ENCODE measurements around the gene C6orf163. TPM values are rescaled to one million over a fixed set of nuclear protein-coding genes. Genes with fewer than 3 reads are reported as not detected.

The C6orf163 gene
- total RNA-seq, 1 experiment from 2014 or later = 1.2 TPM

- Histone ChIP-seq H2BK20ac (ENCODE audit: low read depth, low read length, poor library complexity, severe bottlenecking) (no peak overlapping the region), H3K23ac (ENCODE audit: insufficient read length, low read depth, low read length) (no peak overlapping the region), H3K79me2 (ENCODE audit: insufficient read depth, low read length) (no peaks in the 10 kb centered on the region), H3T11ph (ENCODE audit: low read length) (no peak overlapping the region), H4K8ac (replicated peaks; ENCODE audit: insufficient read length, low read depth, low read length) (no peak overlapping the region), H2AFZ (ENCODE audit: low read length) (no peak overlapping the region), H3K79me1 (ENCODE audit: insufficient read depth, low read depth, low read length, poor library complexity, severe bottlenecking) (no peaks in the 10 kb centered on the region), H2BK15ac (ENCODE audit: low read depth, low read length) (no peak overlapping the region), H2BK12ac (ENCODE audit: insufficient read length, low read depth, low read length) (no peak overlapping the region), H3K9me3 (ENCODE audit: control insufficient read depth, low read depth, low read length) (no peaks in the 10 kb centered on the region), H3K14ac (ENCODE audit: insufficient read depth, low read length) (no peak overlapping the region), H3K56ac (ENCODE audit: insufficient read length, low read depth, low read length) (no peak overlapping the region), H4K20me1 (ENCODE audit: control insufficient read depth, insufficient read depth, insufficient read length) (no peaks in the 10 kb centered on the region), H2AK5ac (ENCODE audit: insufficient read length, low read length) (no peak overlapping the region), H3K9ac (ENCODE audit: extremely low read depth, insufficient read length, low read length) (no peak overlapping the region), H3K27ac (ENCODE audit: insufficient read length, low read depth, low read length) (no peak overlapping the region), H2BK120ac (ENCODE audit: low read depth, low read length, poor library complexity, severe bottlenecking) (no peak overlapping the region), H3K4ac (ENCODE audit: low read depth, low read length) (no peak overlapping the region), H3K4me1 (ENCODE audit: insufficient read depth, low read length) (no peaks in the 10 kb centered on the region), H3K23me2 (ENCODE audit: insufficient read length, low read depth, low read length, poor library complexity, severe bottlenecking) (no peaks in the 10 kb centered on the region), H3K18ac (ENCODE audit: insufficient read length, low read depth, low read length) (no peak overlapping the region), H3K27me3 (ENCODE audit: insufficient read depth, low read length) (no peaks in the 10 kb centered on the region), H3K4me2 (ENCODE audit: insufficient read depth, insufficient read length, low read length) (no peak overlapping the region), H2BK5ac (ENCODE audit: insufficient read length, low read length) (no peak overlapping the region), H4K5ac (ENCODE audit: insufficient read length, low read depth, low read length) (no peak overlapping the region), H4K91ac (ENCODE audit: insufficient read length, low read depth, low read length) (no peak overlapping the region)
- WGBS (ENCODE audit: extremely low coverage, insufficient read length, low lambda C conversion rate) = no CpG with 5 or more reads among the region's 4 CpGs
- TF ChIP-seq CTCF (conservative IDR thresholded peaks at IDR 0.05) = no peak
- Mint-ChIP-seq H3K9me3 (peaks cover 37 to 39% of the 10 kb centered on the region in 2 experiments), H3K27me3 (ENCODE audit: low read depth) (no peaks in the 10 kb centered on the region), H3K4me1 (no peaks in the 10 kb centered on the region), H3K27ac (no peak overlapping the region), H3K36me3 (ENCODE audit: insufficient read depth in 1 of 3, low read depth in 3 of 3) (peaks cover 17 to 31% (median 26%) of the 10 kb centered on the region in 3 experiments), H3K4me3 (no peak overlapping the region)
- no peak for DNase-seq
These were observed 21.6 kb downstream of the C6orf163 start for GRCh38 chr6:87366072-87366827.

All from H9 (cell line).